HepG2 (cell line): ENCODE measurements around the gene TEKTIP1. TPM values are rescaled to one million over a fixed set of nuclear protein-coding genes. Genes with fewer than 3 reads are reported as not detected.

Experiments
- CAMTA2 ChIP-seq: sonication (generic); formaldehyde crosslinking; IDR thresholded peaks from 2 replicates; pipeline ENCODE4 v1.4.0; 2020; ENCODE audit warnings: mild to moderate bottlenecking, missing genetic modification reagents, borderline replicate concordance
- FUBP1 ChIP-seq: sonication (generic); formaldehyde crosslinking; IDR thresholded peaks from 2 replicates; pipeline ENCODE4 v1.5.1; 2020; ENCODE audit warnings: missing genetic modification reagents, mild to moderate bottlenecking, borderline replicate concordance
- HIVEP1 ChIP-seq: sonication (generic); formaldehyde crosslinking; IDR thresholded peaks from 2 replicates; pipeline ENCODE4 v1.4.0; 2020; ENCODE audit warnings: mild to moderate bottlenecking, missing genetic modification reagents
- MTA1 ChIP-seq: sonication (generic); formaldehyde crosslinking; IDR thresholded peaks from 2 replicates; pipeline ENCODE4 v1.4.0; 2020; ENCODE audit warnings: missing genetic modification reagents, mild to moderate bottlenecking, borderline replicate concordance
- RFX1 ChIP-seq: fragments of 450-650 bp; IDR thresholded peaks from 2 replicates; pipeline ENCODE4 v1.6.1; 2017
- RXRA ChIP-seq: sonication (generic); formaldehyde crosslinking; IDR thresholded peaks from 2 replicates; pipeline ENCODE4 v1.5.1; 2020; ENCODE audit warnings: missing genetic modification reagents
- SMARCC2 ChIP-seq: fragments of 450-650 bp; IDR thresholded peaks from 2 replicates; pipeline ENCODE4 v1.6.1; 2017; ENCODE audit warnings: antibody characterized with exemption, mild to moderate bottlenecking
- SNRNP70 ChIP-seq: fragments of 200-400 bp; formaldehyde crosslinking; IDR thresholded peaks from 2 replicates; pipeline ENCODE4 v1.6.1; 2017; ENCODE audit warnings: mild to moderate bottlenecking, low read depth, low read length, moderate library complexity
- SP5 ChIP-seq: IDR thresholded peaks from 2 replicates; pipeline ENCODE4 v1.6.1; 2016; ENCODE audit warnings: low read depth, borderline replicate concordance
- STAT5B ChIP-seq: sonication (generic); formaldehyde crosslinking; IDR thresholded peaks from 2 replicates; pipeline ENCODE4 v1.4.0; 2020; ENCODE audit warnings: missing genetic modification reagents
- XRCC5 ChIP-seq: fragments of 200-400 bp; formaldehyde crosslinking; optimal IDR thresholded peaks from 2 replicates; pipeline ENCODE3; 2017; ENCODE audit warnings: mild to moderate bottlenecking, low read length
- ZFY ChIP-seq: sonication (generic); formaldehyde crosslinking; IDR thresholded peaks from 2 replicates; pipeline ENCODE4 v1.4.0; 2020; ENCODE audit warnings: missing genetic modification reagents
- ZNF12 ChIP-seq: sonication (generic); formaldehyde crosslinking; IDR thresholded peaks from 2 replicates; pipeline ENCODE4 v1.5.0; 2020; ENCODE audit warnings: missing genetic modification reagents
- ZNF18 ChIP-seq: sonication (generic); formaldehyde crosslinking; IDR thresholded peaks from 2 replicates; pipeline ENCODE4 v1.8.0; 2022; ENCODE audit warnings: mild to moderate bottlenecking, missing genetic modification reagents; ENCODE audit not compliant: insufficient replicate concordance
- ZNF318 ChIP-seq: sonication (generic); formaldehyde crosslinking; IDR thresholded peaks from 2 replicates; pipeline ENCODE4 v1.4.0; 2020; ENCODE audit warnings: mild to moderate bottlenecking, missing genetic modification reagents
- ZNF598 ChIP-seq: sonication (generic); formaldehyde crosslinking; IDR thresholded peaks from 2 replicates; pipeline ENCODE4 v1.5.1; 2020; ENCODE audit warnings: mild to moderate bottlenecking, missing genetic modification reagents, borderline replicate concordance
- ZNF672 ChIP-seq: sonication (generic); formaldehyde crosslinking; IDR thresholded peaks from 2 replicates; pipeline ENCODE4 v1.8.1; 2022; ENCODE audit warnings: missing genetic modification reagents
- ZNF773 ChIP-seq: sonication (generic); formaldehyde crosslinking; IDR thresholded peaks from 2 replicates; pipeline ENCODE4 v1.4.0; 2020; ENCODE audit warnings: missing genetic modification reagents, borderline replicate concordance
- polyA plus RNA-seq, 8 experiments: library from polyadenylated mRNA; depleted of rRNA in 3 of 8; stranded (reverse) in 7 of 8; unstranded in 1 of 8; fragments of >200 nt; fragmentation: Illumina TruSeq in 4 of 8; extraction: Trizol in 4 of 8; gene quantifications; 2 replicates each; pipeline versions ENCODE4 v1.2.1 to v1.2.3, GENCODE V29; 2011 to 2016; ENCODE audit warnings: low read depth in 4 of 8, missing spikeins in 1 of 8, mixed read lengths in 1 of 8; ENCODE audit not compliant: insufficient read depth in 1 of 8
- total RNA-seq, 5 experiments: library from RNA; depleted of rRNA; stranded (reverse); fragments of >200 nt; fragmentation: Illumina TruSeq; extraction: Trizol; gene quantifications; 2 replicates each; pipeline ENCODE4 v1.2.3, GENCODE V29; 2016; ENCODE audit warnings: low read depth in 1 of 5

TEKTIP1 gene
- total and polyA plus RNA-seq, 2 of the 13 experiments (the other 11 are each of a cell fraction or from before 2014, with no cell fraction given) = not detected

DNA sequence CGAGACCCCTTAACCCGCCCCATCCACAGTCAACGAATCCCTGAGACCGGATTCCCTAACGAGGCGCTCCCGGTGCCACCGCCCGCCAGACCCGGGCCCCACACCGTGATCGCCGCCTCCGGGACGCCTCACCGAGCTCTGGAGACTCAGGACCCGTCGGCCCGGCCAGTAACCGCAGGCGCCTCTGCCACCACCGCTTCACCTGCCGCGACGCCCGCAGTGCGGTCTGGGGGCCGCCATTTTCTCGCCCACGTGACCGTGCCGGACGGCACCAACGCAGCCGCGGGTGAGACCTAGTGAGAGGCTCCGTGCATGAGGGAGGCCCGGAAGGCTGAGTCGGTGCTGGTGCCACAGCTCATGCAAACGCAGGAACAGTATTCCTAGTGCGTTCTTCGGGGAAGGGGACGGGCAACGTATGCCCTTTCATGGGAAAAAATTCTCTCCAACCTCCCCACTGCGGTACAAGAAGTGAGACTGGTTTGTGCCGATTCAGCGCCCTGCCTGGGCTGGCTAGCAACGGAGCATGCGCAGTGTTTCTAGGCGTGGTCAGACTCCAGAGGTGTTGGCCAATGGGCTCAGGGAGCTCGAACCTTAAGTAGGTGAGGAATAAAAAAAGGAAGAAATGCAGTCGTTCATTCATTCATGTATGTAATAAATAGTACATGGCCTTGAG, 38.4 kb upstream of the TEKTIP1 start, which contains the start of gene DOHH (continued):
- TF ChIP-seq FUBP1 (CRISPR knock-in tag) (no peak), STAT5B (no peak), CAMTA2 (peak; percentile 48; the same call in 1 of the 2 replicates), SMARCC2 (no peak), HIVEP1 (peak; percentile 84; the same call in 1 of the 2 replicates), ZNF672 (0 out of 2 replicates have a peak, but pooled peaks have one; percentile 48), ZNF318 (CRISPR knock-in tag) (no peak), MTA1 (0 out of 2 replicates have a peak, but pooled peaks have one; percentile 63), SNRNP70 (no peak), ZNF598 (CRISPR knock-in tag) (peak; percentile 80; the same call in 1 of the 2 replicates), ZNF773 (CRISPR knock-in tag) (no peak), XRCC5 (peak; percentile 90), SP5 (CRISPR knock-in tag) (no peak), RFX1 (no peak), ZNF12 (no peak), ZNF18 (CRISPR knock-in tag) (no peak), RXRA (CRISPR knock-in tag) (peak; percentile 62; the same call in 1 of the 2 replicates), ZFY (CRISPR knock-in tag) (peak; percentile 75)
